Measurements from ENCODE around the gene MASP2.

The MASP2 gene

DNA sequence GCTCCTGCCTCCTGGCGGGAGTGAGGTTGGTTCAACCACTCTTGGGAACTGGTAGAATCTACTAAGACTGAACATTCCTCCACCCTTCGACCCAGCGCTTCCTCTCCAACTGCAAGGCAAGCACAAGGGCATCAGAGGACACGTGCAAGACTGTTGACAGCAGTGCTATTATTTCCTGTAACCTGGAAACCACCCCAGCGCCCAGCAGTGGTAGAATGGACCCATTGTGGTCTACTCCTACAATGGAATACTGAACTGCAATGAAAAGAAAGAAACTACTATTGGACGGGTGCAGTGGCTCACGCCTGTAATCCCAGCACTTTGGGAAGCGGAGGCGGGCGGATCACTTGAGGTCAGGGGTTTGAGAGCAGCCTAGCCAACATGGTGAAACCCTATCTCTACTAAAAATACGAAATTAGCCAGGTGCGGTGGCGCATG lies 67.5 kb downstream of the MASP2 start:
- TF ChIP-seq, protein P1, sequence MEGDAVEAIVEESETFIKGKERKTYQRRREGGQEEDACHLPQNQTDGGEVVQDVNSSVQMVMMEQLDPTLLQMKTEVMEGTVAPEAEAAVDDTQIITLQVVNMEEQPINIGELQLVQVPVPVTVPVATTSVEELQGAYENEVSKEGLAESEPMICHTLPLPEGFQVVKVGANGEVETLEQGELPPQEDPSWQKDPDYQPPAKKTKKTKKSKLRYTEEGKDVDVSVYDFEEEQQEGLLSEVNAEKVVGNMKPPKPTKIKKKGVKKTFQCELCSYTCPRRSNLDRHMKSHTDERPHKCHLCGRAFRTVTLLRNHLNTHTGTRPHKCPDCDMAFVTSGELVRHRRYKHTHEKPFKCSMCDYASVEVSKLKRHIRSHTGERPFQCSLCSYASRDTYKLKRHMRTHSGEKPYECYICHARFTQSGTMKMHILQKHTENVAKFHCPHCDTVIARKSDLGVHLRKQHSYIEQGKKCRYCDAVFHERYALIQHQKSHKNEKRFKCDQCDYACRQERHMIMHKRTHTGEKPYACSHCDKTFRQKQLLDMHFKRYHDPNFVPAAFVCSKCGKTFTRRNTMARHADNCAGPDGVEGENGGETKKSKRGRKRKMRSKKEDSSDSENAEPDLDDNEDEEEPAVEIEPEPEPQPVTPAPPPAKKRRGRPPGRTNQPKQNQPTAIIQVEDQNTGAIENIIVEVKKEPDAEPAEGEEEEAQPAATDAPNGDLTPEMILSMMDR (IDR thresholded peaks at IDR 0.05): no peak
- no peak for TF ChIP-seq ZFX (IDR thresholded peaks at IDR 0.05; ENCODE audit: borderline replicate concordance)
- H3K27ac ChIP-seq: no peak overlapping the region

DNA sequence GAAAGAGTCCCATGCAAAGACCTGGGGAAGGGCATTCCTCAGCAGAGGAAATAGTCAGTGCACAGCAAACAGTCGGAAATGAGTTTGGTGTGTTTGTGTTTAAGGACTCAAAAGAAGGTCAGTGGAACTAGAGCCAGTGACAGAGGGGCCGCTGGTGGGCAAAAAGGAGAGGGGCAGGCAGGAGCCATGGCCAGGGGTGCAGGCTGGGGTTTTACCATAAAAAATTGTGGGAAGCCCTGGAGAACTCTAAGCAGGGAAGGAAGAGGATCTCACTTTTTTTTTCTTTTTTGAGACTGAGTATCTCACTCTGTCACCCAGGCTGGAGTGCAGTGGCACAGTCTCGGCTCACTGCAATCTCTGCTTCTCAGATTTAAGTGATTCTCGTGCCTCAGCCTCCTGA lies 68.3 kb downstream of the MASP2 start:
- no peak overlapping the region for H3K27ac ChIP-seq
- TF ChIP-seq ZFX (IDR thresholded peaks at IDR 0.05; ENCODE audit: borderline replicate concordance): no peak
- TF ChIP-seq, protein P1 (IDR thresholded peaks at IDR 0.05): no peak
